K562 (cell line): ENCODE data around the gene TPD52L2. TPM values are rescaled to one million over a fixed set of nuclear protein-coding genes. Genes with fewer than 3 reads are reported as not detected.
A peak's percentile ranks its signal among the peaks of the same experiment; 100 is the strongest.

Experiments
- CBX1 ChIP-seq: sonication (generic); IDR thresholded peaks from 2 replicates; pipeline ENCODE4 v1.6.1; 2016; ENCODE audit warnings: antibody characterized with exemption, low read depth, mild to moderate bottlenecking
- CTBP1 ChIP-seq: fragments of 450-650 bp; IDR thresholded peaks from 2 replicates; pipeline ENCODE4 v1.6.1; 2016; ENCODE audit warnings: borderline replicate concordance
- EGR1 ChIP-seq: fragments of 450-650 bp; conservative IDR thresholded peaks from 2 replicates; pipeline ENCODE4 v1.6.1; 2017; ENCODE audit warnings: mild to moderate bottlenecking
- FOXM1 ChIP-seq, 2 experiments: fragments of 450-650 bp in 1 of 2; sonication (generic) in 1 of 2; formaldehyde crosslinking in 1 of 2; IDR thresholded peaks; 2 replicates each; pipeline versions ENCODE4 v1.6.1 to v1.9.0; 2017 to 2022; ENCODE audit warnings: low read depth in 2 of 2, mild to moderate bottlenecking in 2 of 2, missing genetic modification reagents in 1 of 2, moderate library complexity in 1 of 2
- HMGN3 ChIP-seq: IDR thresholded peaks from 2 replicates; pipeline ENCODE4 v1.6.1; 2011; ENCODE audit warnings: borderline replicate concordance, low read depth, mild to moderate bottlenecking, mixed read lengths, low read length; ENCODE audit not compliant: insufficient read length; ENCODE audit errors: extremely low read depth
- MAFG ChIP-seq: fragments of 450-650 bp; conservative IDR thresholded peaks from 2 replicates; pipeline ENCODE4 v1.6.1; 2016; ENCODE audit warnings: missing genetic modification characterization, missing compliant biosample characterization
- NRF1 ChIP-seq, 2 experiments: fragments of 450-650 bp; IDR thresholded peaks in 1 of 2; conservative IDR thresholded peaks in 1 of 2; 2 replicates each; pipeline ENCODE4 v1.6.1; 2014; ENCODE audit warnings: mild to moderate bottlenecking in 2 of 2
- PHF21A ChIP-seq: fragments of 450-650 bp; IDR thresholded peaks from 2 replicates; pipeline ENCODE4 v1.6.1; 2017; ENCODE audit warnings: low read depth, borderline replicate concordance
- ZBTB33 ChIP-seq: sonication (generic); formaldehyde crosslinking; IDR thresholded peaks from 2 replicates; pipeline ENCODE4 v1.8.1; 2023; ENCODE audit warnings: mild to moderate bottlenecking, missing genetic modification reagents
- ZFX ChIP-seq: sonication (generic); formaldehyde crosslinking; IDR thresholded peaks from 2 replicates; pipeline ENCODE4 v1.8.0; 2022; ENCODE audit warnings: mild to moderate bottlenecking, missing genetic modification reagents, moderate library complexity
- polyA plus RNA-seq, 8 experiments: library from polyadenylated mRNA; depleted of rRNA in 4 of 8; stranded (reverse) in 5 of 8; unstranded in 3 of 8; fragments of >200 nt; fragmentation: Nextera tagmentation in 2 of 8; fragmentation: Illumina TruSeq in 1 of 8; extraction: Ambion mirVana in 2 of 8; extraction: Trizol in 1 of 8; gene quantifications; 2 replicates each; pipeline versions ENCODE4 v1.2.1 to v1.2.3, GENCODE V29; 2011 to 2014; ENCODE audit warnings: inconsistent platforms in 1 of 8, missing spikeins in 1 of 8
- total RNA-seq, 7 experiments: library from RNA; depleted of rRNA in 6 of 7; stranded (reverse); fragments of >200 nt in 6 of 7; fragmentation: Illumina TruSeq in 2 of 7; extraction: Trizol in 2 of 7; gene quantifications; 2 replicates each; pipeline versions ENCODE4 v1.2.1 to v1.2.3, GENCODE V29; 2011 to 2021; ENCODE audit warnings: low replicate concordance in 1 of 7
- TF ChIP-seq, protein P1 (sequence below): sonication (generic); formaldehyde crosslinking; IDR thresholded peaks from 2 replicates; pipeline ENCODE4 v1.8.0; 2022; ENCODE audit warnings: mild to moderate bottlenecking, missing genetic modification reagents
- TF ChIP-seq, protein P2 (sequence below), 3 experiments: fragments of 200-800 bp in 1 of 3; fragments of 250-450 bp in 1 of 3; fragments of 450-650 bp in 1 of 3; sonication (Bioruptor Pico) in 1 of 3; sonication (Bioruptor generic) in 1 of 3; formaldehyde crosslinking in 1 of 3; IDR thresholded peaks; 2 replicates each; pipeline versions ENCODE4 v1.6.1 to v1.8.0; 2016 to 2022; ENCODE audit warnings: mild to moderate bottlenecking in 2 of 3, missing genetic modification characterization in 2 of 3, missing compliant biosample characterization in 1 of 3, moderate library complexity in 1 of 3
- TF ChIP-seq, protein P3 (sequence below), 3 experiments: fragments of 200-800 bp in 1 of 3; sonication (Bioruptor generic) in 1 of 3; sonication (generic) in 1 of 3; formaldehyde crosslinking in 1 of 3; IDR thresholded peaks; 2 replicates each; pipeline versions ENCODE4 v1.6.1 to v1.8.0; 2016 to 2022; ENCODE audit warnings: mild to moderate bottlenecking in 2 of 3, missing compliant biosample characterization in 2 of 3, missing genetic modification characterization in 2 of 3, missing genetic modification reagents in 1 of 3

Gene TPD52L2
- total and polyA plus RNA-seq, 9 of the 15 experiments (the other 6 are each of a cell fraction or from before 2014, with no cell fraction given), result 1.9 to 117 (median 74.6) TPM

GRCh38 chr20:63831993-63832686, 32.9 kb upstream of the TPD52L2 start (continued):
- TF ChIP-seq, protein P1, sequence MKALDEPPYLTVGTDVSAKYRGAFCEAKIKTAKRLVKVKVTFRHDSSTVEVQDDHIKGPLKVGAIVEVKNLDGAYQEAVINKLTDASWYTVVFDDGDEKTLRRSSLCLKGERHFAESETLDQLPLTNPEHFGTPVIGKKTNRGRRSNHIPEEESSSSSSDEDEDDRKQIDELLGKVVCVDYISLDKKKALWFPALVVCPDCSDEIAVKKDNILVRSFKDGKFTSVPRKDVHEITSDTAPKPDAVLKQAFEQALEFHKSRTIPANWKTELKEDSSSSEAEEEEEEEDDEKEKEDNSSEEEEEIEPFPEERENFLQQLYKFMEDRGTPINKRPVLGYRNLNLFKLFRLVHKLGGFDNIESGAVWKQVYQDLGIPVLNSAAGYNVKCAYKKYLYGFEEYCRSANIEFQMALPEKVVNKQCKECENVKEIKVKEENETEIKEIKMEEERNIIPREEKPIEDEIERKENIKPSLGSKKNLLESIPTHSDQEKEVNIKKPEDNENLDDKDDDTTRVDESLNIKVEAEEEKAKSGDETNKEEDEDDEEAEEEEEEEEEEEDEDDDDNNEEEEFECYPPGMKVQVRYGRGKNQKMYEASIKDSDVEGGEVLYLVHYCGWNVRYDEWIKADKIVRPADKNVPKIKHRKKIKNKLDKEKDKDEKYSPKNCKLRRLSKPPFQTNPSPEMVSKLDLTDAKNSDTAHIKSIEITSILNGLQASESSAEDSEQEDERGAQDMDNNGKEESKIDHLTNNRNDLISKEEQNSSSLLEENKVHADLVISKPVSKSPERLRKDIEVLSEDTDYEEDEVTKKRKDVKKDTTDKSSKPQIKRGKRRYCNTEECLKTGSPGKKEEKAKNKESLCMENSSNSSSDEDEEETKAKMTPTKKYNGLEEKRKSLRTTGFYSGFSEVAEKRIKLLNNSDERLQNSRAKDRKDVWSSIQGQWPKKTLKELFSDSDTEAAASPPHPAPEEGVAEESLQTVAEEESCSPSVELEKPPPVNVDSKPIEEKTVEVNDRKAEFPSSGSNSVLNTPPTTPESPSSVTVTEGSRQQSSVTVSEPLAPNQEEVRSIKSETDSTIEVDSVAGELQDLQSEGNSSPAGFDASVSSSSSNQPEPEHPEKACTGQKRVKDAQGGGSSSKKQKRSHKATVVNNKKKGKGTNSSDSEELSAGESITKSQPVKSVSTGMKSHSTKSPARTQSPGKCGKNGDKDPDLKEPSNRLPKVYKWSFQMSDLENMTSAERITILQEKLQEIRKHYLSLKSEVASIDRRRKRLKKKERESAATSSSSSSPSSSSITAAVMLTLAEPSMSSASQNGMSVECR (CRISPR knock-in tag), result 0 out of 2 replicates have a peak, but pooled peaks have one; percentile 53
- TF ChIP-seq ZFX (CRISPR knock-in tag) (peak; percentile 54), ZBTB33 (CRISPR knock-in tag) (peak; percentile 60; the same call in 1 of the 2 replicates), CBX1 (0 out of 2 replicates have a peak, but pooled peaks have one; percentile 45), HMGN3 (no peak), PHF21A (peak; percentile 59; the same call in 1 of the 2 replicates), EGR1 (0 out of 2 replicates have a peak, but pooled peaks have one; percentile 33), FOXM1 (IDR thresholded peaks at IDR 0.05; ENCODE audit: low read depth) (no peak), FOXM1 (CRISPR knock-in tag; IDR thresholded peaks at IDR 0.05; ENCODE audit: low read depth) (no peak), CTBP1 (0 out of 2 replicates have a peak, but pooled peaks have one; percentile 42), NRF1 (conservative IDR thresholded peaks at IDR 0.05 in 1 of 2, IDR thresholded peaks at IDR 0.05 in 1 of 2) (peak; percentile 78 to 80), MAFG (tag) (no peak)
- TF ChIP-seq, protein P2, sequence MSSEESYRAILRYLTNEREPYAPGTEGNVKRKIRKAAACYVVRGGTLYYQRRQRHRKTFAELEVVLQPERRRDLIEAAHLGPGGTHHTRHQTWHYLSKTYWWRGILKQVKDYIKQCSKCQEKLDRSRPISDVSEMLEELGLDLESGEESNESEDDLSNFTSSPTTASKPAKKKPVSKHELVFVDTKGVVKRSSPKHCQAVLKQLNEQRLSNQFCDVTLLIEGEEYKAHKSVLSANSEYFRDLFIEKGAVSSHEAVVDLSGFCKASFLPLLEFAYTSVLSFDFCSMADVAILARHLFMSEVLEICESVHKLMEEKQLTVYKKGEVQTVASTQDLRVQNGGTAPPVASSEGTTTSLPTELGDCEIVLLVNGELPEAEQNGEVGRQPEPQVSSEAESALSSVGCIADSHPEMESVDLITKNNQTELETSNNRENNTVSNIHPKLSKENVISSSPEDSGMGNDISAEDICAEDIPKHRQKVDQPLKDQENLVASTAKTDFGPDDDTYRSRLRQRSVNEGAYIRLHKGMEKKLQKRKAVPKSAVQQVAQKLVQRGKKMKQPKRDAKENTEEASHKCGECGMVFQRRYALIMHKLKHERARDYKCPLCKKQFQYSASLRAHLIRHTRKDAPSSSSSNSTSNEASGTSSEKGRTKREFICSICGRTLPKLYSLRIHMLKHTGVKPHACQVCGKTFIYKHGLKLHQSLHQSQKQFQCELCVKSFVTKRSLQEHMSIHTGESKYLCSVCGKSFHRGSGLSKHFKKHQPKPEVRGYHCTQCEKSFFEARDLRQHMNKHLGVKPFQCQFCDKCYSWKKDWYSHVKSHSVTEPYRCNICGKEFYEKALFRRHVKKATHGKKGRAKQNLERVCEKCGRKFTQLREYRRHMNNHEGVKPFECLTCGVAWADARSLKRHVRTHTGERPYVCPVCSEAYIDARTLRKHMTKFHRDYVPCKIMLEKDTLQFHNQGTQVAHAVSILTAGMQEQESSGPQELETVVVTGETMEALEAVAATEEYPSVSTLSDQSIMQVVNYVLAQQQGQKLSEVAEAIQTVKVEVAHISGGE (CRISPR knock-in tag; IDR thresholded peaks at IDR 0.05), result no peak
- TF ChIP-seq, protein P3, sequence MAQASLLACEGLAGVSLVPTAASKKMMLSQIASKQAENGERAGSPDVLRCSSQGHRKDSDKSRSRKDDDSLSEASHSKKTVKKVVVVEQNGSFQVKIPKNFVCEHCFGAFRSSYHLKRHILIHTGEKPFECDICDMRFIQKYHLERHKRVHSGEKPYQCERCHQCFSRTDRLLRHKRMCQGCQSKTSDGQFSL (CRISPR knock-in tag; IDR thresholded peaks at IDR 0.05), result 0 out of 2 replicates have a peak, but pooled peaks have one; percentile 42
- TF ChIP-seq, protein P3 (tag; IDR thresholded peaks at IDR 0.05), result no peak
